IPS-15b (cell line): ENCODE data around the gene SUCLG2.

ENCODE experiments used
- H3K27me3 ChIP-seq: one replicate; pipeline ENCODE4 v1.6.1; 2013; ENCODE audit warnings: low read length; ENCODE audit not compliant: control insufficient read depth, insufficient read depth
- H3K36me3 ChIP-seq: one replicate; pipeline ENCODE4 v1.6.1; 2013; ENCODE audit warnings: low read length; ENCODE audit not compliant: control insufficient read depth, insufficient read depth
- H3K4me1 ChIP-seq: one replicate; pipeline ENCODE4 v1.6.1; 2013; ENCODE audit warnings: mild to moderate bottlenecking, low read length; ENCODE audit not compliant: control insufficient read depth, insufficient read depth
- H3K4me3 ChIP-seq: one replicate; pipeline ENCODE4 v1.5.1; 2013; ENCODE audit warnings: low read depth, low read length
- H3K9ac ChIP-seq: one replicate; pipeline ENCODE4 v1.6.1; 2013; ENCODE audit warnings: low read depth, mild to moderate bottlenecking, low read length
- H3K9me3 ChIP-seq: one replicate; pipeline ENCODE4 v1.6.1; 2013; ENCODE audit warnings: mild to moderate bottlenecking, low read length; ENCODE audit not compliant: control insufficient read depth, insufficient read depth

Gene SUCLG2

GRCh38 chr3:67463656-67464055 lies 190.8 kb downstream of the SUCLG2 start:
- Histone ChIP-seq H3K9ac (no peak overlapping the region), H3K9me3 (no peaks in the 10 kb centered on the region), H3K36me3 (no peaks in the 10 kb centered on the region), H3K4me3 (no peak overlapping the region), H3K27me3 (no peaks in the 10 kb centered on the region), H3K4me1 (no peaks in the 10 kb centered on the region)

- no peak overlapping the region for H3K9ac ChIP-seq
- H3K4me1 ChIP-seq, result no peaks in the 10 kb centered on the region
- no peaks in the 10 kb centered on the region for H3K36me3 ChIP-seq
- no peak overlapping the region for H3K4me3 ChIP-seq
- H3K9me3 ChIP-seq, result no peaks in the 10 kb centered on the region
- no peaks in the 10 kb centered on the region for H3K27me3 ChIP-seq
These were observed 192.2 kb downstream of the SUCLG2 start for GRCh38 chr3:67462187-67462586.

- Histone ChIP-seq H3K36me3 (no peaks in the 10 kb centered on the region), H3K4me1 (no peaks in the 10 kb centered on the region), H3K4me3 (no peak overlapping the region), H3K27me3 (no peaks in the 10 kb centered on the region), H3K9ac (no peak overlapping the region), H3K9me3 (no peaks in the 10 kb centered on the region)
These were observed 192.7 kb downstream of the SUCLG2 start for GRCh38 chr3:67461667-67462142.

GRCh38 chr3:67460841-67461510 lies 193.4 kb downstream of the SUCLG2 start:
- no peaks in the 10 kb centered on the region for H3K9me3 ChIP-seq
- no peaks in the 10 kb centered on the region for H3K4me1 ChIP-seq
- no peak overlapping the region for H3K9ac ChIP-seq
- H3K36me3 ChIP-seq, result no peaks in the 10 kb centered on the region
- no peak overlapping the region for H3K4me3 ChIP-seq
- H3K27me3 ChIP-seq, result no peaks in the 10 kb centered on the region

GRCh38 chr3:67459796-67460195 lies 194.6 kb downstream of the SUCLG2 start:
- Histone ChIP-seq H3K4me1 (no peaks in the 10 kb centered on the region), H3K36me3 (no peaks in the 10 kb centered on the region), H3K4me3 (no peak overlapping the region), H3K27me3 (no peaks in the 10 kb centered on the region), H3K9me3 (no peaks in the 10 kb centered on the region), H3K9ac (no peak overlapping the region)

GRCh38 chr3:67458896-67459530 lies 195.4 kb downstream of the SUCLG2 start:
- Histone ChIP-seq H3K4me1 (no peaks in the 10 kb centered on the region), H3K36me3 (no peaks in the 10 kb centered on the region), H3K4me3 (no peak overlapping the region), H3K27me3 (no peaks in the 10 kb centered on the region), H3K9ac (no peak overlapping the region), H3K9me3 (no peaks in the 10 kb centered on the region)

GRCh38 chr3:67458408-67458807 lies 196.0 kb downstream of the SUCLG2 start:
- no peak overlapping the region for H3K9ac ChIP-seq
- no peaks in the 10 kb centered on the region for H3K4me1 ChIP-seq
- H3K4me3 ChIP-seq, result no peak overlapping the region
- H3K9me3 ChIP-seq, result no peaks in the 10 kb centered on the region
- no peaks in the 10 kb centered on the region for H3K36me3 ChIP-seq
- H3K27me3 ChIP-seq, result no peaks in the 10 kb centered on the region

- H3K27me3 ChIP-seq, result no peaks in the 10 kb centered on the region
- no peak overlapping the region for H3K9ac ChIP-seq
- H3K9me3 ChIP-seq, result no peaks in the 10 kb centered on the region
These were observed 200.8 kb downstream of the SUCLG2 start for GRCh38 chr3:67453628-67454027.

GRCh38 chr3:67450153-67450552 lies 204.3 kb downstream of the SUCLG2 start:
- H3K4me1 ChIP-seq, result no peaks in the 10 kb centered on the region
- H3K9ac ChIP-seq, result no peak overlapping the region
- H3K27me3 ChIP-seq, result no peaks in the 10 kb centered on the region
- H3K4me3 ChIP-seq, result no peak overlapping the region
- no peaks in the 10 kb centered on the region for H3K9me3 ChIP-seq
- no peaks in the 10 kb centered on the region for H3K36me3 ChIP-seq

More at GRCh38 chr3:67453628-67454027, 200.8 kb downstream of the SUCLG2 start:
- H3K4me3 ChIP-seq, result no peak overlapping the region
- no peaks in the 10 kb centered on the region for H3K4me1 ChIP-seq
- no peaks in the 10 kb centered on the region for H3K36me3 ChIP-seq

- H3K9ac ChIP-seq, result no peak overlapping the region
- no peaks in the 10 kb centered on the region for H3K4me1 ChIP-seq
- H3K4me3 ChIP-seq, result no peak overlapping the region
- H3K36me3 ChIP-seq, result no peaks in the 10 kb centered on the region
- no peaks in the 10 kb centered on the region for H3K9me3 ChIP-seq
- no peaks in the 10 kb centered on the region for H3K27me3 ChIP-seq
These were observed 207.0 kb downstream of the SUCLG2 start for GRCh38 chr3:67447393-67447792.

GRCh38 chr3:67437789-67438188 lies 216.6 kb downstream of the SUCLG2 start:
- H3K36me3 ChIP-seq, result no peaks in the 10 kb centered on the region
- H3K4me1 ChIP-seq, result no peaks in the 10 kb centered on the region
- H3K9me3 ChIP-seq, result no peaks in the 10 kb centered on the region
- no peak overlapping the region for H3K4me3 ChIP-seq
- no peaks in the 10 kb centered on the region for H3K27me3 ChIP-seq
- H3K9ac ChIP-seq, result no peak overlapping the region

GRCh38 chr3:67437090-67437489 lies 217.3 kb downstream of the SUCLG2 start:
- no peaks in the 10 kb centered on the region for H3K9me3 ChIP-seq
- H3K9ac ChIP-seq, result no peak overlapping the region
- H3K27me3 ChIP-seq, result no peaks in the 10 kb centered on the region
- H3K4me3 ChIP-seq, result no peak overlapping the region
- H3K36me3 ChIP-seq, result no peaks in the 10 kb centered on the region
- no peaks in the 10 kb centered on the region for H3K4me1 ChIP-seq
